WTC11 (cell line): ENCODE data around the gene PPP3CA. TPM values are rescaled to one million over a fixed set of nuclear protein-coding genes. Genes with fewer than 3 reads are reported as not detected.
A peak's percentile ranks its signal among the peaks of the same experiment; 100 is the strongest.

Experiments
- ATAC-seq: fragments of 200-7000 bp; cut with Tn5 transposase; 2 replicates; pipeline ENCODE4 v1.10.0; 2021; ENCODE audit warnings: mild to moderate bottlenecking, moderate library complexity
- CTCF ChIA-PET: fragments of 300-600 bp; sonication (Branson Sonifier 250); formaldehyde crosslinking; loops from one replicate; lab custom pipeline; 2021; ENCODE audit warnings: antibody characterized with exemption; lab: Charles Lee
- POLR2A ChIA-PET: fragments of 350-600 bp; sonication (Branson Sonifier 250); formaldehyde crosslinking; loops from one replicate; lab custom pipeline; 2021; ENCODE audit warnings: antibody characterized with exemption; lab: Charles Lee
- DNase-seq: peaks from one replicate; pipeline ENCODE4 v3.0.0; 2021; ENCODE audit warnings: low spot score
- H3K27ac Mint-ChIP-seq: 2 replicates; pipeline ENCODE4 v1.8.0; 2021; ENCODE audit warnings: mixed read lengths
- H3K27me3 Mint-ChIP-seq: 2 replicates; pipeline ENCODE4 v1.8.0; 2021; ENCODE audit warnings: low read depth, mild to moderate bottlenecking, moderate library complexity, mixed read lengths
- H3K36me3 Mint-ChIP-seq: 2 replicates; pipeline ENCODE4 v1.8.0; 2021; ENCODE audit warnings: mixed read lengths
- H3K4me1 Mint-ChIP-seq: 2 replicates; pipeline ENCODE4 v1.8.0; 2022; ENCODE audit warnings: mixed read lengths
- H3K4me3 Mint-ChIP-seq: 2 replicates; pipeline ENCODE4 v1.8.0; 2021; ENCODE audit warnings: mild to moderate bottlenecking, moderate library complexity, mixed read lengths
- H3K9me3 Mint-ChIP-seq: 2 replicates; pipeline ENCODE4 v1.8.0; 2021; ENCODE audit warnings: mixed read lengths
- ATF1 ChIP-seq: sonication (generic); formaldehyde crosslinking; IDR thresholded peaks from 2 replicates; pipeline ENCODE4 v1.8.1; 2023; ENCODE audit warnings: mild to moderate bottlenecking, moderate library complexity, missing genetic modification reagents
- CREB1 ChIP-seq: sonication (generic); formaldehyde crosslinking; IDR thresholded peaks from 2 replicates; pipeline ENCODE4 v1.8.0; 2023; ENCODE audit warnings: mild to moderate bottlenecking, missing genetic modification reagents
- ESRRA ChIP-seq: sonication (generic); formaldehyde crosslinking; IDR thresholded peaks from 2 replicates; pipeline ENCODE4 v1.8.1; 2022; ENCODE audit warnings: mild to moderate bottlenecking, missing genetic modification reagents, borderline replicate concordance
- GRHL2 ChIP-seq: fragments of 250-450 bp; sonication (Bioruptor Pico); IDR thresholded peaks from 2 replicates; pipeline ENCODE4 v1.8.0; 2022; ENCODE audit warnings: mild to moderate bottlenecking, moderate library complexity; ENCODE audit not compliant: insufficient replicate concordance, severe bottlenecking
- NFATC4 ChIP-seq: fragments of 250-450 bp; sonication (Bioruptor Pico); IDR thresholded peaks from 2 replicates; pipeline ENCODE4 v1.9.0; 2021; ENCODE audit warnings: mild to moderate bottlenecking
- NR3C1 ChIP-seq: sonication (generic); formaldehyde crosslinking; conservative IDR thresholded peaks from 2 replicates; pipeline ENCODE4 v1.8.1; 2023; ENCODE audit warnings: low read depth, mild to moderate bottlenecking, missing genetic modification reagents
- RORB ChIP-seq: fragments of 250-450 bp; sonication (Bioruptor Pico); IDR thresholded peaks from 2 replicates; pipeline ENCODE4 v1.9.0; 2021; ENCODE audit warnings: mild to moderate bottlenecking
- TCF7 ChIP-seq: sonication (generic); formaldehyde crosslinking; IDR thresholded peaks from 2 replicates; pipeline ENCODE4 v1.8.0; 2022; ENCODE audit warnings: mild to moderate bottlenecking, low read depth, missing genetic modification reagents, moderate library complexity
- ZNF219 ChIP-seq: sonication (generic); formaldehyde crosslinking; IDR thresholded peaks from 2 replicates; pipeline ENCODE4 v1.8.0; 2023; ENCODE audit warnings: missing genetic modification reagents, mild to moderate bottlenecking, borderline replicate concordance
- total RNA-seq: library from RNA; stranded (reverse); gene quantifications from 3 replicates; pipeline ENCODE4 v1.2.3, GENCODE V29; 2021
- TF ChIP-seq, protein P1 (sequence below): sonication (generic); formaldehyde crosslinking; IDR thresholded peaks from 2 replicates; pipeline ENCODE4 v1.8.1; 2023; ENCODE audit warnings: mild to moderate bottlenecking, missing genetic modification reagents, moderate library complexity
- TF ChIP-seq, protein P2 (sequence below): sonication (generic); formaldehyde crosslinking; IDR thresholded peaks from 2 replicates; pipeline ENCODE4 v1.8.1; 2023; ENCODE audit warnings: mild to moderate bottlenecking, missing genetic modification reagents
- TF ChIP-seq, protein P3 (sequence below): sonication (generic); formaldehyde crosslinking; IDR thresholded peaks from 2 replicates; pipeline ENCODE4 v1.8.1; 2023; ENCODE audit warnings: mild to moderate bottlenecking, moderate library complexity, missing genetic modification reagents
- TF ChIP-seq, protein P4 (sequence below): sonication (generic); formaldehyde crosslinking; IDR thresholded peaks from 2 replicates; pipeline ENCODE4 v1.8.0; 2022; ENCODE audit warnings: missing genetic modification reagents
- TF ChIP-seq, protein P5 (sequence below): sonication (generic); formaldehyde crosslinking; IDR thresholded peaks from 2 replicates; pipeline ENCODE4 v1.8.0; 2022; ENCODE audit warnings: mild to moderate bottlenecking, missing genetic modification reagents
- TF ChIP-seq, protein P6 (sequence below): sonication (generic); formaldehyde crosslinking; IDR thresholded peaks from 2 replicates; pipeline ENCODE4 v1.8.0; 2022; ENCODE audit warnings: mild to moderate bottlenecking, missing genetic modification reagents

Gene PPP3CA
- total RNA-seq, 1 experiment from 2014 or later = 41.6 TPM

DNA sequence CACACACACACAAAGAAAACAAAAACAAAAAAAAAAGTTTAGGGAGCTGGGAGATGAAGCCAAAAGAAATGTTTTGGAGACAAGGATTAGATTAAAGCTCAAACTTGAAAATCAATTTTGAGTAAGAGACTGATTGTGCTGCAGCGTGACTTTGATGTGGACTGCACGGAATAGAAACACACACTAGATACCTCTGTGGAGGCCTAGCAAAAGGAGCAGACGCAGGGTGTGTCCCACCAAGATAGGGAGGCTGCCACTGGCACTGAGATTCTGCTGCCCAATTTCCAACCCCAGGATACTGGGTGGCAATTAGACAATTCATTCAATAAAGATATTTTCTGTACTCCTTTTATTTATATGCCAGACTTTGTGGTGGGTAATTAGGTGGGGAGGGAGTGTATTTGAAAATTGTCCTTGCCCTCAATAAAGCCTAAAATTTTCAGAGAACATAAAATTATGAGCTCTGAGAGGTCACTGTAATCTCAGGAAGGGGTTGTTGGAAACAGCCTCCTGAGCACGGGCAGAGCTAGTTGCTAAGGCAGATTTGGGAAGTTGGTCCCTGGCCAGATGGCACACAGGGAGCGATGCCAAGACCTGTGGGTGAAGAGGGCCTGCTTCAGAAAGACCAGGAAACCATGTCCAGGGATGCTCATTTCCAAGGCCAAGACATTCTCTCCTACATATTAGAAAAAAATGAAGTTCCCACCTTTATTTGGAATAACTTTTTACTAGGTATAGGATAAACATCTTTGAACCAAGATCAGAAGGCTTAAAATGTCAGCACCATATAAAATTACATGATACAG lies 1.9 kb upstream of the PPP3CA start:
- Mint-ChIP-seq H3K36me3 (no peaks in the 10 kb centered on the region), H3K27ac (no peak overlapping the region), H3K27me3 (peaks cover 21% of the 10 kb centered on the region), H3K4me1 (peaks cover 21% of the 10 kb centered on the region), H3K9me3 (no peaks in the 10 kb centered on the region), H3K4me3 (peak overlapping the region; percentile 95)
- POLR2A ChIA-PET = interaction anchor here (1.1 kb wide), 1 partner anchor 174 kb away, joined by 4 read pairs; no protein-coding TSS in a partner anchor
- TF ChIP-seq, protein P1, sequence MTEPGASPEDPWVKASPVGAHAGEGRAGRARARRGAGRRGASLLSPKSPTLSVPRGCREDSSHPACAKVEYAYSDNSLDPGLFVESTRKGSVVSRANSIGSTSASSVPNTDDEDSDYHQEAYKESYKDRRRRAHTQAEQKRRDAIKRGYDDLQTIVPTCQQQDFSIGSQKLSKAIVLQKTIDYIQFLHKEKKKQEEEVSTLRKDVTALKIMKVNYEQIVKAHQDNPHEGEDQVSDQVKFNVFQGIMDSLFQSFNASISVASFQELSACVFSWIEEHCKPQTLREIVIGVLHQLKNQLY (CRISPR knock-in tag) = no peak
- TF ChIP-seq ZNF219 (CRISPR knock-in tag) = no peak
- TF ChIP-seq, protein P2, sequence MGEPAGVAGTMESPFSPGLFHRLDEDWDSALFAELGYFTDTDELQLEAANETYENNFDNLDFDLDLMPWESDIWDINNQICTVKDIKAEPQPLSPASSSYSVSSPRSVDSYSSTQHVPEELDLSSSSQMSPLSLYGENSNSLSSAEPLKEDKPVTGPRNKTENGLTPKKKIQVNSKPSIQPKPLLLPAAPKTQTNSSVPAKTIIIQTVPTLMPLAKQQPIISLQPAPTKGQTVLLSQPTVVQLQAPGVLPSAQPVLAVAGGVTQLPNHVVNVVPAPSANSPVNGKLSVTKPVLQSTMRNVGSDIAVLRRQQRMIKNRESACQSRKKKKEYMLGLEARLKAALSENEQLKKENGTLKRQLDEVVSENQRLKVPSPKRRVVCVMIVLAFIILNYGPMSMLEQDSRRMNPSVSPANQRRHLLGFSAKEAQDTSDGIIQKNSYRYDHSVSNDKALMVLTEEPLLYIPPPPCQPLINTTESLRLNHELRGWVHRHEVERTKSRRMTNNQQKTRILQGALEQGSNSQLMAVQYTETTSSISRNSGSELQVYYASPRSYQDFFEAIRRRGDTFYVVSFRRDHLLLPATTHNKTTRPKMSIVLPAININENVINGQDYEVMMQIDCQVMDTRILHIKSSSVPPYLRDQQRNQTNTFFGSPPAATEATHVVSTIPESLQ (CRISPR knock-in tag) = no peak
- TF ChIP-seq ESRRA (CRISPR knock-in tag) = no peak
- no peak for TF ChIP-seq GRHL2
- ATAC-seq = no peak
- no peak for DNase-seq
- CTCF ChIA-PET = no interaction called here

DNA sequence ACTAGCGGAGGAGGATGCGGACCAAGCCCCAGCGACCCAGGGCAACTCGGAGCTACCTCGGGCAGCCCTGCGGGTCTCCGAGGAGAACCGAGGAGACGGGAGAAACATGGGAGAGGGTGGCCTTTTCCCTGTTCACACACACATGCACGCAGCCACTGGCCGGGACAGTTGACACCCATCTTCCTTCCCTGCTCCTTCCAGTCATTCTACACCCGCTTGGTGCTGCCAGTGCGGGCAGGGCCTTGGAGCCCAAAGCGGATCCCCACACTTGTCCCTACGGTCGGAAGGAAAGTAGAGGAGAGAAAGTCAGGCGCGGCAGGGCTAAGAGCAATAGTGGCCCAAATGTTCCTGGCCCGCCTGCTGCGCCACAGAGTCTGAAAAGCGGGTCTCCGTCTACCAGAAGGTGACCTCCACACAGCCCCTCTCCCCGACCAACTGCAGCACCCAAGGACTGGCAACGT lies 1.1 kb upstream of the PPP3CA start:
- peak overlapping the region; percentile 92 for H3K27ac Mint-ChIP-seq
- TF ChIP-seq, protein P3, sequence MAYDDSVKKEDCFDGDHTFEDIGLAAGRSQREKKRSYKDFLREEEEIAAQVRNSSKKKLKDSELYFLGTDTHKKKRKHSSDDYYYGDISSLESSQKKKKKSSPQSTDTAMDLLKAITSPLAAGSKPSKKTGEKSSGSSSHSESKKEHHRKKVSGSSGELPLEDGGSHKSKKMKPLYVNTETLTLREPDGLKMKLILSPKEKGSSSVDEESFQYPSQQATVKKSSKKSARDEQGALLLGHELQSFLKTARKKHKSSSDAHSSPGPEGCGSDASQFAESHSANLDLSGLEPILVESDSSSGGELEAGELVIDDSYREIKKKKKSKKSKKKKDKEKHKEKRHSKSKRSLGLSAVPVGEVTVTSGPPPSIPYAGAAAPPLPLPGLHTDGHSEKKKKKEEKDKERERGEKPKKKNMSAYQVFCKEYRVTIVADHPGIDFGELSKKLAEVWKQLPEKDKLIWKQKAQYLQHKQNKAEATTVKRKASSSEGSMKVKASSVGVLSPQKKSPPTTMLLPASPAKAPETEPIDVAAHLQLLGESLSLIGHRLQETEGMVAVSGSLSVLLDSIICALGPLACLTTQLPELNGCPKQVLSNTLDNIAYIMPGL (CRISPR knock-in tag) = peak; percentile 28
- TF ChIP-seq CREB1 = no peak
- no peak for TF ChIP-seq RORB (CRISPR knock-in tag)
- no peak for TF ChIP-seq NR3C1
- TF ChIP-seq, protein P4, sequence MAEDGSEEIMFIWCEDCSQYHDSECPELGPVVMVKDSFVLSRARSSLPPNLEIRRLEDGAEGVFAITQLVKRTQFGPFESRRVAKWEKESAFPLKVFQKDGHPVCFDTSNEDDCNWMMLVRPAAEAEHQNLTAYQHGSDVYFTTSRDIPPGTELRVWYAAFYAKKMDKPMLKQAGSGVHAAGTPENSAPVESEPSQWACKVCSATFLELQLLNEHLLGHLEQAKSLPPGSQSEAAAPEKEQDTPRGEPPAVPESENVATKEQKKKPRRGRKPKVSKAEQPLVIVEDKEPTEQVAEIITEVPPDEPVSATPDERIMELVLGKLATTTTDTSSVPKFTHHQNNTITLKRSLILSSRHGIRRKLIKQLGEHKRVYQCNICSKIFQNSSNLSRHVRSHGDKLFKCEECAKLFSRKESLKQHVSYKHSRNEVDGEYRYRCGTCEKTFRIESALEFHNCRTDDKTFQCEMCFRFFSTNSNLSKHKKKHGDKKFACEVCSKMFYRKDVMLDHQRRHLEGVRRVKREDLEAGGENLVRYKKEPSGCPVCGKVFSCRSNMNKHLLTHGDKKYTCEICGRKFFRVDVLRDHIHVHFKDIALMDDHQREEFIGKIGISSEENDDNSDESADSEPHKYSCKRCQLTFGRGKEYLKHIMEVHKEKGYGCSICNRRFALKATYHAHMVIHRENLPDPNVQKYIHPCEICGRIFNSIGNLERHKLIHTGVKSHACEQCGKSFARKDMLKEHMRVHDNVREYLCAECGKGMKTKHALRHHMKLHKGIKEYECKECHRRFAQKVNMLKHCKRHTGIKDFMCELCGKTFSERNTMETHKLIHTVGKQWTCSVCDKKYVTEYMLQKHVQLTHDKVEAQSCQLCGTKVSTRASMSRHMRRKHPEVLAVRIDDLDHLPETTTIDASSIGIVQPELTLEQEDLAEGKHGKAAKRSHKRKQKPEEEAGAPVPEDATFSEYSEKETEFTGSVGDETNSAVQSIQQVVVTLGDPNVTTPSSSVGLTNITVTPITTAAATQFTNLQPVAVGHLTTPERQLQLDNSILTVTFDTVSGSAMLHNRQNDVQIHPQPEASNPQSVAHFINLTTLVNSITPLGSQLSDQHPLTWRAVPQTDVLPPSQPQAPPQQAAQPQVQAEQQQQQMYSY (CRISPR knock-in tag) = peak; percentile 55; the same call in 1 of the 2 replicates
- TF ChIP-seq, protein P5, sequence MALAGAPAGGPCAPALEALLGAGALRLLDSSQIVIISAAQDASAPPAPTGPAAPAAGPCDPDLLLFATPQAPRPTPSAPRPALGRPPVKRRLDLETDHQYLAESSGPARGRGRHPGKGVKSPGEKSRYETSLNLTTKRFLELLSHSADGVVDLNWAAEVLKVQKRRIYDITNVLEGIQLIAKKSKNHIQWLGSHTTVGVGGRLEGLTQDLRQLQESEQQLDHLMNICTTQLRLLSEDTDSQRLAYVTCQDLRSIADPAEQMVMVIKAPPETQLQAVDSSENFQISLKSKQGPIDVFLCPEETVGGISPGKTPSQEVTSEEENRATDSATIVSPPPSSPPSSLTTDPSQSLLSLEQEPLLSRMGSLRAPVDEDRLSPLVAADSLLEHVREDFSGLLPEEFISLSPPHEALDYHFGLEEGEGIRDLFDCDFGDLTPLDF (CRISPR knock-in tag) = no peak
- TF ChIP-seq TCF7 = no peak
- TF ChIP-seq ATF1 = 0 out of 2 replicates have a peak, but pooled peaks have one; percentile 35
- no peak for TF ChIP-seq NFATC4
- TF ChIP-seq, protein P6, sequence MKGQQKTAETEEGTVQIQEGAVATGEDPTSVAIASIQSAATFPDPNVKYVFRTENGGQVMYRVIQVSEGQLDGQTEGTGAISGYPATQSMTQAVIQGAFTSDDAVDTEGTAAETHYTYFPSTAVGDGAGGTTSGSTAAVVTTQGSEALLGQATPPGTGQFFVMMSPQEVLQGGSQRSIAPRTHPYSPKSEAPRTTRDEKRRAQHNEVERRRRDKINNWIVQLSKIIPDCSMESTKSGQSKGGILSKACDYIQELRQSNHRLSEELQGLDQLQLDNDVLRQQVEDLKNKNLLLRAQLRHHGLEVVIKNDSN (CRISPR knock-in tag) = no peak
- H3K4me1 Mint-ChIP-seq = peaks cover 21% of the 10 kb centered on the region
- peak overlapping the region; percentile 95 for H3K4me3 Mint-ChIP-seq
- ATAC-seq (peak; percentile 3), DNase-seq (peak; percentile 27)
- ChIA-PET CTCF (interaction anchor here (1.2 to 1.4 kb wide), 2 partner anchors 11 to 179 kb away, joined by 3 to 7 read pairs; no protein-coding TSS in a partner anchor), POLR2A (interaction anchor here (0.7 to 1.1 kb wide), 3 partner anchors 10 to 173 kb away, joined by 3 to 4 read pairs (median 3); no protein-coding TSS in a partner anchor)
- H3K36me3 Mint-ChIP-seq = no peaks in the 10 kb centered on the region
- no peaks in the 10 kb centered on the region for H3K9me3 Mint-ChIP-seq
- H3K27me3 Mint-ChIP-seq = peaks cover 21% of the 10 kb centered on the region
